CD1c-positive myeloid dendritic cell (primary cell): ENCODE results near the gene COQ10A.
"Not testable (repeated sequence)": the region's sequence is repeated elsewhere in the genome, so short reads cannot be mapped to it uniquely, and the experiment has no call there.

Experiments
- DNase-seq: peaks from one replicate; pipeline ENCODE4 v3.0.0-alpha.2; 2016; ENCODE audit errors: extremely low spot score

The COQ10A gene

DNA sequence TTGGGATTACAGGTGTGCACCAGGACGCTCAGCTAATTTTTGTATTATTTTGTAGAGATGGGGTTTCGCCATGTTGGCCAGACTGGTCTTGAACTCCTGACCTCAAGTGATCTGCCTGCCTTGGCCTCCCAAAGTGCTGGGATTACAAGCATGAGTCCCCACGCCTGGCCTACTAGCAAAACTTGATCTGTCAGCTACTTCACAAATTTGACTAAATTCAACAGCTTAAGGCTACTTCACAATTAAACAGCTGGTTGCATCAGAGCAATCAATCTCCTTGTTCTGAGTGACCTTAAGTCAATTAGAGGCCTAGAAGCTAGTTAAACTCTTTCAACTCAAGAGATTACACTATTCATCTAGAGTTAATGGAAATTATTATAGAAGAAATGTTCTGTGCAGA, 12.2 kb downstream of the COQ10A start:
- DNase-seq: no peak

DNA sequence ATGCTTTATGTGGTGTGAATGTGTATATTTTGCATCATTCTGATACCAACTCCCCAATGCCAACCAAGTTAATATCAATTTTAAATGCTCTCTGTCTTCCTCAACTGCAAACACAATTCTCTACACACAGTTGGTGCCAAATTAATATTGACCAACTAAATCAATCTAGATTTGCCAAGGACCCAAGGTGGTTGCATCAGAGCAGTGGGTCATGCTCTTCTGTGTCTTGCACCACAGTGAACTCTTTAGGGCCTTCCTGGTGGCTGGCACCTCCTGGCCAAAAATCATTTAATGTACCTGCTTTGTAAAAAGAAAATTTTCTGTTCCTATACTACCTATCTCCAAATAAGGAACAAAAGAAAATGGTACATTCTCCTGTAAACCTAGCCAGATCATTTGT, 14.1 kb downstream of the COQ10A start:
- no peak for DNase-seq

DNA sequence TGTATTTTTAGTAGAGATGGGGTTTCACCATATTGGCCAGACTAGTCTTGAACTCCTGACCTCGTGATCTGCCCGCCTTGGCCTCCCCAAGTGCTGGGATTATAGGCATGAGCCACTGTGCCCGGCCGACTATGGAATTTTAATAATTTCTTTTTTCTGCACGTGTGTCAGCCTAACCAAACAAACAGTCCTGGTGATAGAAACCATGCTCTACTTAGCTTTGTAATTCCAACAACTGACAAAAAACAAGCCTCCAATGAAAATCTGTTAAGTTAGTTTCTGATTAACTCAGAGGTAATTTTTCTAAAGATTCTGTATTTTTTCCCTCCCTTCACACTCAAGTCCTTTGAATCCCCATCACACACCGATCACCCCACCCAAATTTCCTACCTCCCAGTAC, 15.3 kb downstream of the COQ10A start:
- no peak for DNase-seq

DNA sequence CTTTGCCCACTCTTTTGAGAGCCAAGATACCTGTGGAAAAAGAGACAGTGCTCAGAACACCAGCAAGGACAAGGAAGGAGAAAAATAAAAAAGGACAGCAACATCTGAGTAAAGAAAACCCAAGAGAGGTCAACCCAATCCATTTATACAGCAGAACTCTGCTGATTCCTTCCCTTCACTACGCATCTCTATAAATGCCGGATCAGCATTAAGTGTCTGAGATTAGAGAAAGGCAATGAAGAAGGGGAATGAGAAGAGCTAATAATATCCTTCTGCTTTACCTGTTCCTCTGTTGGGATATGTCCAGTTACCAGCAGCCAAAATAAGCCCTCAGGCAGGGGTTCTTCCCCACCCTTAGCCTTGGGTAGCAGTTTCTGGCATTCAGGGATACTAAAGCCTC, 15.8 kb downstream of the COQ10A start:
- DNase-seq: no peak

DNA sequence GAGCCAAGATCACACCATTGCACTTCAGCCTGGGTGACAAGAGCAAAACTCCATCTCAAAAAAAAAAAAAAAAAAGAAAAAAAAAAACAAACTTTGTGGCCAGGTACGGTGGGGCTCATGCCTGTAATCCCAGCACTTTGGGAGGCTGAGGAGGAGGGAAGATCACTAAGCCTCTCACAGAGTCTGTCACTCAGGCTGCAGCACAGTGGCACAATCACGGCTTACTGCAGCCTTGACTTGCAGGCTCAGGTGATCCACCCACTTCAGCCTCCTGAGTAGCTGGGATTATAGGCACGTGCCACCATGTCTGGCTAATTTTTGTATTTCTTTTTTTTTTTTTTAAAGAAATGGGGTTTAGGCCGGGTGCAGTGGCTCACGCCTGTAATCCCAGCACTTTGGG, 17.5 kb downstream of the COQ10A start:
- not testable (repeated sequence) for DNase-seq

DNA sequence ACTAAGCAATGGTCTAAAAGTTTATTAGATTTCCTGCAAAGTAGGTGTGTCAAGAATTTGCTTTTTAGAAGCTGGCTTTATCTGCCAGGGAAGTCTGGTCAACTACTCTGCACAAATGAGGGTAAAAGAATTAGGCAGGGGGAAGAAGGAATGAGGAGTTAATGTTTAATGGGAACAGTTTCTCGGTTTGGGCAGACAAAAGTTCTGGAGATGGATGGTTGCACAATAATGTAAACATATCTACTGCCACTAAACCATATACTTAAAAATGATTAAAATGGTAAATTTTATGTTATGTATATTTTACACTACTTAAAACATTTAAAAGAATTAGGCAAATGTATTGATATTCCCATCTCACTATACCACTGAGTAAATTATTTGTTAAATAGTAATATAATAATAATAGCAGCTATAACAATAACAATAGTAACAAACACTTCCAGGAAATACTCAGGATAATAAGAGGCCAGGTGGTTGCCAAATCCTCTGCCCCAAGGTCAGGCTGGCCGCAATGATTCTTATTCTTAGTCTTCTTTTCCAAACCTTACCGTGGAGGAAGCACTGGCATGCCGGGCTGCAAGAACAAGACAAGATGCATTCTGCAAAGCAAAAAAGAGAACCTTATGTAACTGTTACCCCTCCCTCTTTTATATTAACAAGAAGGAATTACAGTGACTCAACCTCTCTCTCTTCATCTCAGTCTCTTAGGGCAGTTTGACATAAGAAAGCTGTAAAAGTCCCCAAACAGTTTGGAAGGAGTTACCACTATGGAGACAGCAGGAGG, 19.5 kb downstream of the COQ10A start:
- DNase-seq: no peak

DNA sequence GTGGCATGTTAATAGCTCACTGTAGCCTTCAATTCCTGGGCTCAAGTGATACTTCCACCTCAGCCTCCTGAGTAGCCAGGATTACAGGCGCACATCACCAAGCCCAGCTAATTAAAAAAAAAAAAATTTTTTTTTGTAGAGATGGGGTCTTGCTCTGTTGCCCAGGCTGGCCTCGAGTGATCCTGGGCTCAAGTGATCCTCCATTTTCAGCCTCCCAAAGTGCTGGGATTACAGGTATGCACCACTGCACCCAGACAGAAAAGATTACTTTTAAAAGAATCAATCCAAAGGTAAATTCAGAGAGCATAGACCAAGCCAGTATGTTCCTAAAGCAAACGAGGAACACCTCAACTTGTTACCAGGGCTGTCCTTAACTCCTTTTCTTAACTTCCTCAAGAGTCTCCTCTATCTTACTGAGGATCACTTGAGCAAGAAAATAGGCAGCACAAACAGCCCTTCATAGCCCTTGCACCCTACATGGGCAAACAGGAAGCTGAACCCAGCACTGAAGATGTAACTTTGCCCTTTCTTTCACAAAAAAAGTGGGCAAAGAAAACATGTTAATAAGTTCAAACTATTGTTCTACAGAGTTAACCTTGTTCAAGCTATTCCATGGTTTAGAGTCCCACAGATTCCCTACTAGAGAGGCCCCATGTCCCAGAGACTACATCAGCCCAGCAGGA, 22.1 kb downstream of the COQ10A start:
- no peak for DNase-seq

DNA sequence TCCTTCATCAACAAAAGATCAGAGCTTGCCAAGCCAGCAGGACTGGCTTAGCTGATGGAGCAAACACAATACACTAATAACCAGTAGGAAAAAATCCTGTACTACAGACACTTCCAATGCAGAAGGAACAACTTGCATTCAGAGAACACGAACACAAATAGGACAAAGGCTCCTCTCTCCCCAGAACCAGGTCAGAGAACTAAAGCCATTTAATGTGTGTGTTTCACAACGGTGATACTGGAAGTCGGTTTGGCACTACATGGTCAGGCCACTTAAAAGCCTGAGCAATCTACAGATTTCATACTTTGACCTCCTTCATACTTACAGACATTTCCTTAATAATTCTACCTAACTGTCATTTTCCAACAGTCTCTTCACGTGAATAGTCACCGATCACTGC, 27.1 kb downstream of the COQ10A start:
- DNase-seq: no peak

DNA sequence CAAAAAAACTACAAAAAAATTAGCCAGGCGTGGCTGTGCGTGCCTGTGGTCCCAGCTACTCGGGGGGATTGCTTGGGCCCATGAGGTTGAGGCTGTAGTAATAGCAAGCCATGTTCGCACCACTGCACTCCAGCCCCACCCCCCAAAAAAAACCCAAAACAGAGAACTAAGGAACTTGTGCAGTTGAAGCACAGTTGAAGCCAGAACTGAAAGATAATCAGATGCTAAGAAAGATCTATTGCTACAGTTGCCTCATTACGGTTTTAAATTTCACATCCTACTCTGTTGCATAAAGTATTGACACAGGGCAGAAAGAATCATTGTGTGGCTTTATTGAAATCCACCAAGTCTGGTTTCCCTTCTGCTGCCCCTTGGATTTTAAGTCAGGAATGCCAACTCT, 29.6 kb downstream of the COQ10A start:
- peak; percentile 15 for DNase-seq

DNA sequence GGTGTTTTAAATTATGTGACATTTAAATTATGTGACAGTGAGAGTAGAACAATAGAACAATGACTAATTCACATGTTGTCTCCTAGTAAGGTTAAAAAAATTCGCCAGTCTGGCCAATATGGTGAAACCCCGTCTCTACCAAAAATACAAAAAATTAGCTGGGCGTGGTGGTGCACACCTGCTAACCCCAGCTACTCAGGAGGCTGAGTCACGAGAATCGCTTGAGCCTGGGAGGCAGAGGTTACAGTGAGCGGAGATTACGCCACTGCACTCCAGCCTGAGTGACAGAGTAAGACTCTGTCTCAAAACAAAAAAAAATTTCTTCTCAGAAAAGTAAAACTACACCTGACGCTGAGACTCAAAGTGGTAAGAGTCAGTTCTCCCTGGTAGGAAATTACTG, 30.7 kb downstream of the COQ10A start:
- no peak for DNase-seq

DNA sequence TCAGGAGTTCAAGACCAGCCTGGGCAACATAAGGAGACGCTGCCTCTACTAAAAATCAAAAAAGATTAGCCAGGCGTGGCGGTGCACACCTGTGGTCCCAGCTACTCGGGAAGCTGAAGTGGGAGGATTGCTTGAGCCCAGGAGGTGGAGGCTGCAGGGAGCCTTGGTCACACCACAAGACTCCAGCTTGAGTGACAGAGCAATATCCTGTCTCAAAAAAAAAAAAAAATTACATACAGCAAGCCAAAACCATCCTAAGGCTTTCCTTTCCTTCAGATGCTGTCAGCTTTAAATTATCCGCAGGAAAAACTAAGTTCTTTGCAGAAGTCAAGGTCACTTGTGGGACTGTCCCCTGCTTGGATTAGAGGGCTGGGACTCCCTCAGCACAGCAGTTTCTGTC, 32.1 kb downstream of the COQ10A start:
- no peak for DNase-seq

DNA sequence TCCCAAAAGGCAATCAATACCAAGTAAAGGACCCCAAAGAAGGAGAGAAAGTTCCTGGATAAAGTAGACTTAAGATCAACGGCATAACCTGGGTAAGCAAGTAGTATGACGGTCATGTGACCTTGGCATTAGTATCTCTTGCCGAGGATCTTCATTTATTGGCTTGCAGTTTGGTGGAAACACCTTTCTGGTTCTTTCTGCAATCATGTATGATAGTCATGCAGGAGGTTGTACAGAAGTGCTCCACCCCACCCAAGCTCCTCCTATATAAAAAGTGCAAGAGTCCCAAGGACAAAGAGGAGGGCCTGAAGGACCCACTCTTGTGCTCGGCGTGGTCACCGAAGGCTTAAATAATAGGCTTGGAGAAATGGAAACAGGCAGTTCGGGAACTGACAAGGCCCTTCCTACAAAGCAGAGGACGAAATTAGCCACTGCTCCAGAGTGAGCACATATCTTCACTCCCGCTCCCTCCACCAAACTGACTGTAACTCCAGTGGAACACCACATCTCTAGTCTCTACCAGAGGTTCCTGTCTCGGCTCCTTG, 32.6 kb downstream of the COQ10A start:
- DNase-seq: peak; percentile 17

DNA sequence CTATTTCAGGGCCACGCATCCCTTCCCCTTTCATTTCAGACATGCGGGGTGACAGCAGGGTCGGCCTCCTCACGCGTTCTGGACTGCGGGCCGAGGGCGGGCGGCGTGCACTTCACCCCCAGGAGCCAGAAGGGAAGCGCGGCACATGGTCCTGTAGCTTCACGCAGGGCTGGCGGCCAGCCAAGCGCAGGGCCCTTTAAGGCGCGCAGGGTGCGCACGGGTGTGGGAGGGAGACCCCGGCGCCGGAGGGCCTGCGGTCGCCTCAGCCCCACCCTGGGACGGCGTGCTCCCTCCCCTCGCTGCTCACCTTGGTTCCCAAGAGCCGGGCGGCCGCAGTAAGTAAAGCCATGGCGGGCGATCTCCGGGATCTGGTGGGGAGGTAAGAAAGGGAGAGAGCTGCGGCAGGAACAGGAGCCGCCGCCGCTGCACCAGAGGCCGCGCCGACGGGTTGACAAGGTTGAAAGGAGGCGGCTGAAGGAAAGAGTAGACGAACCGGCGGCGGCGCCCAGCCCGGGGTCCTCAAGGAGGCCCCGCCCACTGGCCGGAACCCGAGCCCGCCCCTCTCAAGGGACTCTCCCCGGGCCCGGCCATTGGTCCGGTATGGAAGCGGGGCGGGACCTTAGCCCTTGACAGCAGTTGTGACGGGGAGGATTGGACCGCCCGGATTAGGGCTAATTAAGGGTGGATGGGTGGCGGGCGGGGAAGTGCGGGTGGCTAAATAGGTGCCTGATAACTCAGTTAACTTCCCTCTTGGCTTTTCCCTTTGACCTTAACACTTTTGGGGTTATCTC, 33.3 kb downstream of the COQ10A start, which contains the start of gene CS:
TSS of gene CS (minus strand) at position 478 of the 791 bp plus-strand sequence. CDS start at position 349, 129 bp downstream.
- DNase-seq: peak; percentile 100

DNA sequence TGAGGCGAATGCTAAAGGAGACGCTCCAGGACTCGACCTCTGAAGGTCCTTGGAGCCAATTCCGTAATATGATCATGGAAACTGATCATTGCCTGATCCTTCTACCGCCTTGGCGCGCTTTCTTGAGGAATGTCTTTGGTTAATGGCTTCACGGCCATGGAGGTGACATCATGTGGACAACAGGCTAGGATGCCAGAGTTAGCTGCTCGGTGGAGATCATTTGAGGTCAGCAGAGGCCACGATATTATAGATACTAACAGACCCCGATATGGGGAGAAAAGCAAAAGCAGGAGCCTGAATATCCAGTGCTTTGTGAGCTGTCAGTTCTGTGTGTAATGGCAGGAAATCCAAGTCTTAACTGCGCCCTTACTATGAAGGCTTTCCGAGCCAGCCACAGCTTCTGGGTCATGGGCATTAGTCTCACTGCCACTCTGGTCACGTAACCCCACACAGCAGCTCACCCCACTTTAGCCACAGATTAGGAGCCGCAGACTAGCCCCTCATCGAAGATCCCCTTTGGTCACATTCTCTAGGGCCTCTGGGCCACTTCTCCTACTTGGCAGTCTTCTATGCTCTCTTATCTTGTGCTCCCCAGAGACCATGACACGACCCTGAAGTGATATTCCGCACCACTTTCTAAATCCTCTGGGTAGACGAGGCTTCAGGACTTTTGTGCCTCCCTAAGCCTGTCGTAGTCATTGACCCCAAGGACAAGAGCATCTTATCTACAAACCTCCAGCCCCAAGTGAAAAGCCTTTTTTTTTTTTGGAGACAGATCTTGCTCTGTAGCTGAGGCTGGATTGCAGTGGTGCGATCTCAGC, 34.1 kb downstream of the COQ10A start:
- DNase-seq: no peak

DNA sequence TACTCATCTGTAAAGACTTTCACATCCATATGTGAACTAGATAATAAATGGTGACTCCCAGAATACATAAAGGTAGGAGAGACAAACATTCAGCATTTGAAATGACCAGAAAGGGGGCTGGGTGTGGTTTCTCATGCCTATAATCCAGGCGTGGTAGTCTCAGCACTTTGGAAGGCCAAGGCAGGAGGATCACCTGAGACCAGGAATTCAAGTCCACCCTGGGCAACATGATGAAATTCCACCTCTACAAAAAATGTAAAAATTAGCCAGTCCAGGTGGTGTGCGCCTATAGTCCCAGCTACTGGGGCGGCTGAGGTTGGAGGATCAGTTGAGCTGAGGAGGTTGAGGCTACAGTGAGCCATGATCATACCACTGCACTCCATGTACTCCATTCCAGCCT, 37.5 kb downstream of the COQ10A start:
- DNase-seq: no peak

DNA sequence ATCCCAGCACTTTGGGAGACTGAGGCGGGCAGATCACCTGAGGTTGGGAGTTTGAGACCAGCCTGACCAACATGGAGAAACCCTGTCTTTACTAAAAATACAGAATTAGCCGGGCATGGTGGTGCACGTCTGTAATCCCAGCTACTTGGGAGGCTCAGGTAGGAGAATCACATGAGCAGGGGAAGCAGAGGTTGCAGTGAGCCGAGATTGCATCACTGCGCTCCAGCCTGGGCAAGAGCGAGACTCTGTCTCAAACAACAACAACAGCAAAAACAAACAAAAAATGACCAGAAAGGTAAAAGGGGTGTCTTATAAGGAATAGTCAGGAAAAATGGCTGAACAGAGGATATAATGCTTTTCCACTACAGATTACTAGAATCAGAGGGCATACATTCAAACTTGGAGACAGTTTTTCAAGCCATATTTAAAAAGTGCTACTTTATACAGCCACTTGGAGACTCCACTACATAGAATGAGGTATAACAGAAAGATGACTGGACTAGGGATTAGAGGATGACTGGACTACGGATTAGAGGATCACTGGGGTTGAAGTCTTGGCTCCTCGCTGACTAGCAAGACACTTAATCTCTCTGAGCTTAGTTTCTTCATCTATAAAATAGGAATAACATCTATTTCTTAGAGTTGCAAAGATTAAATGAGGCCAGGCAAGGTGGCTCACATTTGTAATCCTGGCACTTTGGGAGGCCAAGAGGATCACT, 38.3 kb downstream of the COQ10A start:
- no peak for DNase-seq

DNA sequence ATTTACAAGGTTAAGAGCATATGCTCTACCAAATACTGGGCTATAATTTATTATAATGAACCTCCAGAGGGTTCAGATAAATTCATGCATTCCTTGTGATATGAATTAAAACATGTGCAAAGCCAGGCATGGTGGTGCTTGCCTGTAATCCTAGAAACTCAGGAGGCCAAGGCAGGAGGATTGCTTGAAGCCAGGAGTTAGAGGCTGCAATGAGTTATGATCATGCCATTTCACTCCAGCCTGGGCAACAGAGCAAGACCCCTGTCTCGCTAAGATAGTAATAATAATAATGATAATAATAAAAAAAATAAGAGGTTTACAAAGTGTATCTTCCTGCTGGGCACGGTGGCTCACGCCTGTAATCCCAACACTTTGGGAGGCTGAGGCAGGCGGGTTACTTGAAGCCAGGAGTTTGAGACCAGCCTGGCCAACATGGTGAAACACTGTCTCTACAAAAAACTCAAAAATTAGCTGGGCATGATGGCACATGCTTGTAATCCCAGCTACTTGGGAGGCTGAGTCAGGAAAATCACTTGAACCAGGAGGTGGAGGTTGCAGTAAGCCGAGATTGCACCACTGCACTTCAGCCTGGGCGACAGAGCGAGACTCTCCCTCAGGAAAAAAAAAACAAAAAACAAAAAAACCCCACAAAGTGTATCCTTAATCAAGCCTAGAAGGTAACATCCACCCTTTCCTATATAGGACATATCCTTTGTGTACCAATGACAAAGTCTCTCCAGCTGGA, 40.7 kb downstream of the COQ10A start:
- no peak for DNase-seq

DNA sequence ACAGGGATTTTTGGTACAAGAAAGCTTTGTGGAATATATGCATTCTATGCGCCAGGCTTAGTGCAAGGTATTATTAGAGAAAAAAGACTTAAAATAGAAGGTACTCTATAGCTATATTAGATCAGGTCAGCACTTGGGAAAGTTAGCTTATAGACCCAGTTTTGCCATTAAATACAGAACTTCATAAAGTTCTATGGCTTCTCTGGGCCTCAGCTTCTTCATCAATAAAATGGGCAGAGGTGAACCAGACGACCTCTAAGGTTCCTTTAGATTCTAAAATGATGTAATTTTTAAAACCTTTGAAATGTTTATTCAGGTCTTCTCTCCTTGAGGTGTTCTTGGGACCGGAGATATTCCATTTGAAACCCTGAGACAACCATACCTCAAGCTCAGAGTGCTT, 42.0 kb downstream of the COQ10A start:
- no peak for DNase-seq

DNA sequence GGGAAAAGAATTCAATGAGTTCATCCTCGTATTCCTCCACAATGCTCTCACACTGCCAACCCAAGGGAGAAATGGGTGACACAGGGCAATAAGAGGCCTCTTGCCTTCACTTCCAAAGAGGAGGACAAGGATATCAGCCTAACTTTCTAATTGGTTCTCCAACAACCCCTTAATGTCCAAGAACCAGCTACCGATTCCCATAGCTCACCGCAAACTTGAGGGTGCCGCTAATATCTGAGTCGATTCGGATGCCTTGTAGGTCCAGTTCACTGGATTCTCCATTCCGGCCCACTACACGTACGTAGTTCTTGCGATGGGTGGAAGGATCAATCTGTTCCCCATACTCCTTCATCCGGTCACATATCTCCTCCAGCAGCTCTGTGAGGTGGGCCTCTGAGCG, 44.3 kb downstream of the COQ10A start:
- no peak for DNase-seq

DNA sequence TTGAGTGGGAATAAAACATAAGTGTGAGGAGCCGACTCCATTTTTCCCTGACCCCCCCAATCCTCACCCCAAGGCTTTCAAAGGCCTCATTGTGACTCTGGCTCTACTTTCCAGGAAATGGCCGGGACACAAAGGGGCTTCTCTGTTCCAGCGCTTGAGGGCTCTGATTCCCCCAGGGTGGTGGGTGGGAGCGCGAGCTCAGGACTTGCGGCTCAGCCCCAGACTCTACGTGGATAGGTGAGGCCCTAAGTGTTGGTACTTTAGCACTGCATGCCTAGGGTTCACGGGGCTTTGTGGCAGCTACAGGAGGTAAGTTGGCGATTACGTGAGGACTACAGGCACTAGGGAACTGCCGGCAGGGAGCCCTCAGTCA, 48.5 kb downstream of the COQ10A start:
- DNase-seq: no peak
